Ascending aorta (tissue), 2 donors: ENCODE results near the gene WDR93. TPM values are rescaled to one million over a fixed set of nuclear protein-coding genes. Genes with fewer than 3 reads are reported as not detected.

ENCODE experiments used
- DNase-seq, 2 donors: peaks; one replicate each; pipeline ENCODE4 v3.0.0-alpha.2; 2019; ENCODE audit warnings: low spot score in 2 of 2
- H3K27ac ChIP-seq, 2 donors: fragments of 200-600 bp; sonication (generic); one replicate each; pipeline ENCODE4 v1.5.1; 2016 to 2017; ENCODE audit warnings: mild to moderate bottlenecking in 1 of 2
- H3K27me3 ChIP-seq: fragments of 200-600 bp; sonication (generic); one replicate; pipeline ENCODE4 v1.5.1; 2017
- H3K36me3 ChIP-seq, 2 donors: fragments of 200-600 bp; sonication (generic); one replicate each; pipeline ENCODE4 v1.5.1; 2016
- H3K4me1 ChIP-seq, 2 donors: fragments of 200-600 bp; sonication (generic); one replicate each; pipeline ENCODE4 v1.5.1; 2016 to 2017; ENCODE audit warnings: mild to moderate bottlenecking in 1 of 2
- H3K4me3 ChIP-seq, 2 donors: fragments of 200-600 bp; sonication (generic); one replicate each; pipeline ENCODE4 v1.5.1; 2016 to 2017; ENCODE audit warnings: mild to moderate bottlenecking in 1 of 2
- H3K9me3 ChIP-seq, 2 donors: fragments of 200-600 bp; sonication (generic); one replicate each; pipeline ENCODE4 v1.5.1; 2016
- CTCF ChIP-seq, 3 experiments: fragments of 200-600 bp in 2 of 3; fragments of 450-650 bp in 1 of 3; sonication (generic) in 2 of 3; IDR thresholded peaks; one replicate each; pipeline ENCODE4 v1.5.1; 2016 to 2019; ENCODE audit warnings: antibody characterized with exemption in 3 of 3, mild to moderate bottlenecking in 1 of 3, moderate library complexity in 1 of 3
- intact Hi-C: fragments of 100-400 bp; cut with DNase I; formaldehyde crosslinking; loops from one replicate; pipeline ENCODE4 v1.15.1; 2023
- total RNA-seq: library from RNA; depleted of rRNA; stranded (reverse); fragments of >200 nt; gene quantifications from one replicate; pipeline ENCODE4 v1.1.0, GENCODE V29; 2016

WDR93 gene
- total RNA-seq, 1 donor from 2014 or later: not detected

GRCh38 chr15:89755701-89756100 is 65.1 kb downstream of the WDR93 start:
- Histone ChIP-seq H3K4me1 (peaks cover 0 to 4% of the 10 kb centered on the region in 2 donors), H3K27me3 (no peaks in the 10 kb centered on the region), H3K36me3 (no peaks in the 10 kb centered on the region), H3K4me3 (no peak overlapping the region), H3K27ac (no peak overlapping the region), H3K9me3 (no peaks in the 10 kb centered on the region)
- TF ChIP-seq CTCF (IDR thresholded peaks at IDR 0.05): no peak
- intact Hi-C loops: no loop called here
- no peak for DNase-seq

- H3K27me3 ChIP-seq: no peaks in the 10 kb centered on the region
- no peak overlapping the region for H3K27ac ChIP-seq
- no peaks in the 10 kb centered on the region for H3K36me3 ChIP-seq
- TF ChIP-seq CTCF (IDR thresholded peaks at IDR 0.05): no peak
- intact Hi-C loops: no loop called here
- no peak overlapping the region for H3K4me3 ChIP-seq
- no peaks in the 10 kb centered on the region for H3K9me3 ChIP-seq
- DNase-seq: no peak
- no peaks in the 10 kb centered on the region for H3K4me1 ChIP-seq
Observed at GRCh38 chr15:89756897-89757296, 66.3 kb downstream of the WDR93 start.

GRCh38 chr15:89758283-89758682 is 67.7 kb downstream of the WDR93 start:
- intact Hi-C loops: no loop called here
- no peak overlapping the region for H3K4me3 ChIP-seq

GRCh38 chr15:89758981-89759380 is 68.4 kb downstream of the WDR93 start:
- intact Hi-C loops: no loop called here
- no peak overlapping the region for H3K27ac ChIP-seq
- H3K4me3 ChIP-seq: no peak overlapping the region
- no peak for DNase-seq
- H3K27me3 ChIP-seq: no peaks in the 10 kb centered on the region
- TF ChIP-seq CTCF (IDR thresholded peaks at IDR 0.05): no peak
- H3K9me3 ChIP-seq: no peaks in the 10 kb centered on the region
- no peaks in the 10 kb centered on the region for H3K4me1 ChIP-seq
- H3K36me3 ChIP-seq: no peaks in the 10 kb centered on the region

More at GRCh38 chr15:89758283-89758682, 67.7 kb downstream of the WDR93 start:
- no peaks in the 10 kb centered on the region for H3K9me3 ChIP-seq
- H3K36me3 ChIP-seq: no peaks in the 10 kb centered on the region
- H3K4me1 ChIP-seq: no peaks in the 10 kb centered on the region
- H3K27me3 ChIP-seq: no peaks in the 10 kb centered on the region
- no peak for DNase-seq
- no peak overlapping the region for H3K27ac ChIP-seq
- TF ChIP-seq CTCF (IDR thresholded peaks at IDR 0.05): no peak

GRCh38 chr15:89759835-89760234 is 69.2 kb downstream of the WDR93 start:
- no peak overlapping the region for H3K27ac ChIP-seq
- intact Hi-C loops: loop anchor here (1.0 to 10.0 kb wide), 3 partner anchors 115 to 465 kb away; no protein-coding TSS in a partner anchor
- no peaks in the 10 kb centered on the region for H3K36me3 ChIP-seq
- DNase-seq: no peak
- no peaks in the 10 kb centered on the region for H3K9me3 ChIP-seq
- H3K27me3 ChIP-seq: no peaks in the 10 kb centered on the region
- H3K4me1 ChIP-seq: no peaks in the 10 kb centered on the region
- no peak overlapping the region for H3K4me3 ChIP-seq
- TF ChIP-seq CTCF (IDR thresholded peaks at IDR 0.05): no peak
